ENCODE measurements around the gene MECP2.

The MECP2 gene

DNA sequence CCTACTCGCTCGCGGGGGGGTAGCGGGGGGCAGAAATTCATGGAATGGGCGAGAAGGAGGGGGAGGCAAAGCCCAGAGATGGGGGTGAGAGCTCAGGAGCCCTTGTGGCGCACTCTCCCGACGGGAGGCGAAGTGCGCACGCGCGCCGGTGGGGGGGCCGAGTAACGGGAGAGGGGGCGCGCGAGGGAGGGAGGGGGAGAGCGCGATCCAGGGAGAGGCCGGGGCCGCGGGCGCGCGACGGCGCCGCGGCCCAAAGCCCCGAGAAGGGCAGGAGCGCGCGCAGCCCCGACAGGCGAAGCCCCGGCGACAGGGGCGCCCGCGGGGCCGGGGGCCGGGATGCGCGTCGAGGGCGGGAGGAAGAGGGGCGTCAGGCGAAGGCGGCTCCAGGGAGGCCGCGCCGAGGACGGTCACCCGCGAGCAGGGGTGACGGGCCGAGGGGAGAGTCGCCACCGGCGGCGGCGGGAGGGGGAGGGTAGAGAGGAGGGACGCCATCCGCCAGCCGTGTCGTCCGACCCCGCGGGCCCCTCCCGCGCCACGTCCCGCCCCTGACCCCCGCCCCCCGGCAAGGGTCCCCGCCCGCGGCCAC lies 421 bp downstream of the MECP2 start:
- H3K27me3 ChIP-seq (ENCODE audit: insufficient read depth, poor library complexity, severe bottlenecking): no peaks in the 10 kb centered on the region
- TF ChIP-seq, protein P1, sequence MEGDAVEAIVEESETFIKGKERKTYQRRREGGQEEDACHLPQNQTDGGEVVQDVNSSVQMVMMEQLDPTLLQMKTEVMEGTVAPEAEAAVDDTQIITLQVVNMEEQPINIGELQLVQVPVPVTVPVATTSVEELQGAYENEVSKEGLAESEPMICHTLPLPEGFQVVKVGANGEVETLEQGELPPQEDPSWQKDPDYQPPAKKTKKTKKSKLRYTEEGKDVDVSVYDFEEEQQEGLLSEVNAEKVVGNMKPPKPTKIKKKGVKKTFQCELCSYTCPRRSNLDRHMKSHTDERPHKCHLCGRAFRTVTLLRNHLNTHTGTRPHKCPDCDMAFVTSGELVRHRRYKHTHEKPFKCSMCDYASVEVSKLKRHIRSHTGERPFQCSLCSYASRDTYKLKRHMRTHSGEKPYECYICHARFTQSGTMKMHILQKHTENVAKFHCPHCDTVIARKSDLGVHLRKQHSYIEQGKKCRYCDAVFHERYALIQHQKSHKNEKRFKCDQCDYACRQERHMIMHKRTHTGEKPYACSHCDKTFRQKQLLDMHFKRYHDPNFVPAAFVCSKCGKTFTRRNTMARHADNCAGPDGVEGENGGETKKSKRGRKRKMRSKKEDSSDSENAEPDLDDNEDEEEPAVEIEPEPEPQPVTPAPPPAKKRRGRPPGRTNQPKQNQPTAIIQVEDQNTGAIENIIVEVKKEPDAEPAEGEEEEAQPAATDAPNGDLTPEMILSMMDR (IDR thresholded peaks at IDR 0.05; ENCODE audit: poor library complexity, severe bottlenecking): no peak
- H3K4me3 ChIP-seq (ENCODE audit: severe bottlenecking): peak overlapping the region; percentile 81
- no peaks in the 10 kb centered on the region for H3K9me3 ChIP-seq (ENCODE audit: severe bottlenecking)
- no peak for DNase-seq (ENCODE audit: low spot score)
- ATAC-seq (ENCODE audit: low read depth): peak; percentile 40
- H3K4me1 ChIP-seq (ENCODE audit: insufficient read depth, poor library complexity, severe bottlenecking): peaks cover 6% of the 10 kb centered on the region
- H3K27ac ChIP-seq (ENCODE audit: poor library complexity, severe bottlenecking): peak overlapping the region; percentile 58
- no peaks in the 10 kb centered on the region for H3K36me3 ChIP-seq (ENCODE audit: low read depth)

DNA sequence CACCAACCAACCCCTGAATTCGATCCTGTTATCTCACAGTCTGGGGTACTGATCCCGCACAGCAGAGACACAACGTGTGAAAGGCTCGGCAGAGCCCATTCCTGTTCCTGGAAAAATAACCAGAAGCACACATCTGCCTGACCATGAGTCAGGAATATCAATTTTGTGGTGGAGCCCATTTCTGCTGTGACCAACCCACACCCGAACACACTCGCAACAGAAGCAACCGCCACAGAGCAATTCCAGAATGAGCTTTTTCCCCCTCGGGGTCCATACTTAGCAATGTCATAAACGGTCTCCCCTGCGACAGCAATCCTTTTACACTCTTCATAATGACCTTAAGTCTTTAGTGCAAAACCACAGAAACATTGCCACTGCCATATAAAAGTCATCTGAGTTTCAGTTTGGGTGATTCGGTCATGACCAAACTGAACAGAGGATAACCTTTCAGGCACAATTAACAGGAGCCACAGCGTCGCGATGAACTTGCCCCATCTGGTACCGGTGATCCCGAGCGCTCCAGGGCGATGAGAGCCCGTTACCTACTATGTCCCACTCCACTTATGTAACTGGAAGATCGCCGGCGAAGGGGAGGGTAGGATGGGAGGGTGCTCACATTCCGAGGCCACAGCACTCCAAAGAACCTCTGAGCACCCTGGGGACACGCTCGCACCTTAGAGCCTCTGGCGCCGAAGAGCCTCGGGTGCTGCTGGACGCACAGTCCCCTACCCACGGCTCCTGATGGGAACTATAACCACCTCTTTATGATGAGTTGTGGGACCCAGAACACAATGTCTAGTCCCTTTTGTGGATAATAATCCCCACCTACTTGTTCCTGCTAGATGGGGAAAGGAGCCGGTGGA lies 1.1 kb downstream of the MECP2 start:
- H3K27ac ChIP-seq (ENCODE audit: poor library complexity, severe bottlenecking): peak overlapping the region; percentile 58
- ATAC-seq (ENCODE audit: low read depth) (peak; percentile 8; the same call in 1 of the 3 replicates), DNase-seq (ENCODE audit: low spot score) (no peak)
- peaks cover 6% of the 10 kb centered on the region for H3K4me1 ChIP-seq (ENCODE audit: insufficient read depth, poor library complexity, severe bottlenecking)
- H3K27me3 ChIP-seq (ENCODE audit: insufficient read depth, poor library complexity, severe bottlenecking): no peaks in the 10 kb centered on the region
- TF ChIP-seq, protein P1 (IDR thresholded peaks at IDR 0.05; ENCODE audit: poor library complexity, severe bottlenecking): no peak
- 0 out of 2 replicates have a peak, but pooled peaks cover under 1% of the 10 kb centered on the region for H3K36me3 ChIP-seq (ENCODE audit: low read depth)
- H3K9me3 ChIP-seq (ENCODE audit: severe bottlenecking): no peaks in the 10 kb centered on the region
- peak overlapping the region; percentile 81 for H3K4me3 ChIP-seq (ENCODE audit: severe bottlenecking)

DNA sequence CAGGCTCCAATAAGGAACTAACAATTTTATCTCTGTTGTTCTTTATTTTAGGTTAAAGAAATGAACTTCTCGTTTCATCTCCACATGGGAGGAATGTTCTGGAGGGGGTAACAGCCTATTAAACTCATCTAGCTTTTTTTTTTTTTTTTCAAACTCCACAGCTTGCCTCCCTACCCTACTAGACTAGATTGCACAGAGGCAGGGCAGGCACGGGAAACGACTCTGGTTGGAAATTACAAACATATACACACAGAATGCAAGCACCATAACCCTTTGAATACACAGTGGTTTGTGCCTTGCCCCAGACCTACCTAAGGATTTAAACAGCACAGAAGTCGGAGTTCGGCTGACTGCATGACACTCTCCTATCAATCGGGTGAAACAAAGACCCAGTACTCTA lies 2.7 kb downstream of the MECP2 start:
- Histone ChIP-seq H3K27ac (ENCODE audit: poor library complexity, severe bottlenecking) (no peak overlapping the region), H3K4me3 (ENCODE audit: severe bottlenecking) (no peak overlapping the region), H3K4me1 (ENCODE audit: insufficient read depth, poor library complexity, severe bottlenecking) (peaks cover 6% of the 10 kb centered on the region), H3K9me3 (ENCODE audit: severe bottlenecking) (no peaks in the 10 kb centered on the region), H3K36me3 (ENCODE audit: low read depth) (peaks cover 10% of the 10 kb centered on the region; the same call in 1 of the 2 replicates), H3K27me3 (ENCODE audit: insufficient read depth, poor library complexity, severe bottlenecking) (no peaks in the 10 kb centered on the region)
- DNase-seq (ENCODE audit: low spot score): no peak
- no peak for ATAC-seq (ENCODE audit: low read depth)
- TF ChIP-seq, protein P1 (IDR thresholded peaks at IDR 0.05; ENCODE audit: poor library complexity, severe bottlenecking): no peak

DNA sequence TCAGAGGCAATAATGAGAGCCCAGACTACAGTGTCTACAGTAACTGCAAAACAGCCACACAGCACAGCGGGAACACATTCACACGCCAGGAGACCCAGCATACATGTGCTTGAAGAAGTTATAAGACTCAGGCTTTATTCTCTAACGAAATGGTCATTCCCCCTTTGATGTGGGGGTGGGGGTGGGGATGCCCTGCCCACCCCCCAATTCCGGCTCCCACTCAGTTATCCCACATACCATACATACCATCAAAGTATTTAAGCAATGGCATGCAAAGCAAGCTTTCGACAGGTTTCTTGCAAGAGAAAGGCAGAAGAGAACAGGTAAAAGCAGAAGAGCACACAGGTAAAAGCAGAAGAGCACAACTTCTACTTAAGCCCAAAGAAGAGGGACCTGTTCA lies 3.6 kb downstream of the MECP2 start:
- Histone ChIP-seq H3K27ac (ENCODE audit: poor library complexity, severe bottlenecking) (no peak overlapping the region), H3K4me3 (ENCODE audit: severe bottlenecking) (no peak overlapping the region), H3K4me1 (ENCODE audit: insufficient read depth, poor library complexity, severe bottlenecking) (peaks cover 6% of the 10 kb centered on the region), H3K36me3 (ENCODE audit: low read depth) (peaks cover 10% of the 10 kb centered on the region; the same call in 1 of the 2 replicates), H3K9me3 (ENCODE audit: severe bottlenecking) (no peaks in the 10 kb centered on the region), H3K27me3 (ENCODE audit: insufficient read depth, poor library complexity, severe bottlenecking) (no peaks in the 10 kb centered on the region)
- TF ChIP-seq, protein P1 (IDR thresholded peaks at IDR 0.05; ENCODE audit: poor library complexity, severe bottlenecking): no peak
- no peak for ATAC-seq (ENCODE audit: low read depth)
- DNase-seq (ENCODE audit: low spot score): no peak

Measured in RWPE2 (cell line).